ENCODE data around the gene FOXI1.
A peak's percentile ranks its signal among the peaks of the same experiment; 100 is the strongest.

GRCh38 chr5:170070556-170071412 lies 34.9 kb upstream of the FOXI1 start:
- TF ChIP-seq CTCF (IDR thresholded peaks at IDR 0.05; ENCODE audit: insufficient read depth, low read depth, low read length) (peak; percentile 67), EZH2 (IDR thresholded peaks at IDR 0.05; ENCODE audit: insufficient read depth, low read length) (no peak)
